Naive B cell (primary cell): ENCODE data around the gene RNF31. TPM values are rescaled to one million over a fixed set of nuclear protein-coding genes. Genes with fewer than 3 reads are reported as not detected.
A peak's percentile ranks its signal among the peaks of the same experiment; 100 is the strongest.
"Not testable (repeated sequence)": the region's sequence is repeated elsewhere in the genome, so short reads cannot be mapped to it uniquely, and the experiment has no call there.

Source experiments
- ATAC-seq, 2 donors: fragments of 150-1000 bp; cut with Tn5 transposase; 2 replicates each; pipeline ENCODE4 v1.10.0; 2021; ENCODE audit warnings: low read depth in 2 of 2, mild to moderate bottlenecking in 2 of 2, moderate library complexity in 2 of 2
- DNase-seq: peaks from one replicate; pipeline ENCODE4 v3.0.0; 2022
- H3K27ac Mint-ChIP-seq, 6 donors: one replicate each; pipeline ENCODE4 v1.8.0; 2020 to 2022; ENCODE audit warnings: mild to moderate bottlenecking in 6 of 6, mixed read lengths in 6 of 6, moderate library complexity in 5 of 6, inconsistent platforms in 2 of 6
- H3K27me3 Mint-ChIP-seq, 3 donors: one replicate each; pipeline ENCODE4 v1.8.0; 2021 to 2022; ENCODE audit warnings: mixed read lengths in 3 of 3, mild to moderate bottlenecking in 1 of 3
- H3K36me3 Mint-ChIP-seq, 2 donors: one replicate each; pipeline ENCODE4 v1.8.0; 2020 to 2022; ENCODE audit warnings: mixed read lengths in 2 of 2, inconsistent platforms in 1 of 2, mild to moderate bottlenecking in 1 of 2
- H3K4me1 Mint-ChIP-seq, 3 donors: one replicate each; pipeline ENCODE4 v1.8.0; 2020 to 2022; ENCODE audit warnings: mixed read lengths in 3 of 3, inconsistent platforms in 1 of 3, mild to moderate bottlenecking in 1 of 3, moderate library complexity in 1 of 3
- H3K4me3 Mint-ChIP-seq, 8 donors: one replicate each; pipeline ENCODE4 v1.8.0; 2020 to 2022; ENCODE audit warnings: mild to moderate bottlenecking in 8 of 8, mixed read lengths in 8 of 8, moderate library complexity in 8 of 8, inconsistent platforms in 2 of 8
- H3K9me3 Mint-ChIP-seq, 7 donors: one replicate each; pipeline ENCODE4 v1.8.0; 2020 to 2022; ENCODE audit warnings: mixed read lengths in 7 of 7, mild to moderate bottlenecking in 5 of 7, inconsistent platforms in 2 of 7, moderate library complexity in 1 of 7
- polyA plus RNA-seq, 6 donors: library from polyadenylated mRNA; unstranded; fragments of 300-500 nt; fragmentation: Illumina TruSeq; gene quantifications; one replicate each; pipeline ENCODE4 v1.2.3, GENCODE V29; 2021; ENCODE audit warnings: low read depth in 6 of 6

Gene RNF31
- 10 to 100 TPM; 21.0 to 47.2 (median 32.1) TPM for polyA plus RNA-seq

DNA sequence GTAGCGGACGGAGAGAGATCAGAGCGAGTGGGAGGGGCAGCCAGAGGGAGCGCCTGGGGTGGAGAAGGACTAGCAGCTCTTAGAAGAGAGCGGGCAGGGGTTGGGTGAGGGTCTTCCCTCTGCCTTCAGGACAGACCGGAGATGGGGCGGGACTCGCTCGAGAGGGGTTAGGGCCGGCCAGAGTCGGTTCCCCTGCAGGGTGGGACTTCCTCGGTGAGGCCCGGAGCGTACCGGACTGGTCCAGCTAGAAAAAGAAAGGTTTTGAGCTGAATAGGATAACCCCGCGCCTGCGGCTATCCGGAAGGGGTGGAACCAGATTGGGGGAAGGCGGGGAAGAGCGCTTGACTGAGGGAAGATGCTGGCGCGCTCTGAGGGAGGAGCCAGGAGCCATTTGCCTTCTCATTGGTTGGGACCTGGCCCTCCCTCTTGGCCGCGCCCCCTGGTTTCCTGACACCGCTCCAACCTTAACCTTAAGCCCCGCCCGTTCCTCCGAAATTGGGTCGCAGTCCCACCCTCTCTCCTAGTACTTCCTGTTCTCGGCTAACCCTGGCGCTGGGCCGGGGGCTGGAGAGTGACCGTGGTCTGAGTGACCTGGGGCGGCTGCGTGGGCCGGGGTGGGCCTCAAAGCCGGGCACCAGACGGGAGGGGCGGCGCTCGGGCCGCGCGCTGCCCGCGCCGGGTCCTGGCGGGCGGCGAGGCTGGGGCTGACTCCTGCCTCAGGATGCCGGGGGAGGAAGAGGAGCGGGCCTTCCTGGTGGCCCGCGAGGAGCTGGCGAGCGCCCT lies at the start of gene RNF31:
TSS of gene RNF31 (plus strand) at position 521 of the 783 bp plus-strand sequence. CDS start at position 722, 201 bp downstream.
- peak within 1 kb of the TSS; percentile 86 to 99 (median 96) for H3K27ac Mint-ChIP-seq
- DNase-seq (peak; percentile 97), ATAC-seq (peak; percentile 81 to 84)
- no peaks in the 10 kb centered on the region for H3K9me3 Mint-ChIP-seq
- peaks cover 7 to 15% of the 10 kb centered on the region in 2 donors for H3K36me3 Mint-ChIP-seq
- H3K4me1 Mint-ChIP-seq = peaks cover 46 to 58% (median 53%) of the 10 kb centered on the region in 3 donors
- no peaks in the 10 kb centered on the region for H3K27me3 Mint-ChIP-seq
- H3K4me3 Mint-ChIP-seq = peak within 1 kb of the TSS; percentile 89 to 100 (median 99)

GRCh38 chr14:24098229-24098926 lies 48.9 kb upstream of the RNF31 start:
- DNase-seq = no peak
- Mint-ChIP-seq H3K4me1 (peaks cover 24 to 35% (median 32%) of the 10 kb centered on the region in 3 donors), H3K36me3 (peaks cover 0 to 22% of the 10 kb centered on the region in 2 donors), H3K27me3 (no peaks in the 10 kb centered on the region), H3K9me3 (no peaks in the 10 kb centered on the region), H3K27ac (peak overlapping the region in 2 of 6 donors; percentile 65 to 78), H3K4me3 (peak overlapping the region in 1 of 8 donors; percentile 61)
- no peak for ATAC-seq

- no peak for ATAC-seq
- Mint-ChIP-seq H3K9me3 (no peaks in the 10 kb centered on the region), H3K27me3 (no peaks in the 10 kb centered on the region), H3K27ac (no peak overlapping the region), H3K36me3 (peaks cover 6 to 29% of the 10 kb centered on the region in 2 donors), H3K4me3 (peak overlapping the region in 2 of 8 donors; percentile 56 to 61), H3K4me1 (peaks cover 20 to 31% (median 27%) of the 10 kb centered on the region in 3 donors)
- no peak for DNase-seq
Measured at GRCh38 chr14:24098927-24099813, 48.1 kb upstream of the RNF31 start.

- Mint-ChIP-seq H3K4me1 (peaks cover 14 to 21% (median 20%) of the 10 kb centered on the region in 3 donors), H3K27ac (peak overlapping the region in 1 of 6 donors; percentile 30), H3K27me3 (no peaks in the 10 kb centered on the region), H3K4me3 (no peak overlapping the region), H3K9me3 (peaks cover 0 to 2% (median 0%) of the 10 kb centered on the region in 7 donors), H3K36me3 (peaks cover 14 to 31% of the 10 kb centered on the region in 2 donors)
- ATAC-seq (no peak), DNase-seq (no peak)
Measured at GRCh38 chr14:24100197-24100981, 46.9 kb upstream of the RNF31 start.

DNA sequence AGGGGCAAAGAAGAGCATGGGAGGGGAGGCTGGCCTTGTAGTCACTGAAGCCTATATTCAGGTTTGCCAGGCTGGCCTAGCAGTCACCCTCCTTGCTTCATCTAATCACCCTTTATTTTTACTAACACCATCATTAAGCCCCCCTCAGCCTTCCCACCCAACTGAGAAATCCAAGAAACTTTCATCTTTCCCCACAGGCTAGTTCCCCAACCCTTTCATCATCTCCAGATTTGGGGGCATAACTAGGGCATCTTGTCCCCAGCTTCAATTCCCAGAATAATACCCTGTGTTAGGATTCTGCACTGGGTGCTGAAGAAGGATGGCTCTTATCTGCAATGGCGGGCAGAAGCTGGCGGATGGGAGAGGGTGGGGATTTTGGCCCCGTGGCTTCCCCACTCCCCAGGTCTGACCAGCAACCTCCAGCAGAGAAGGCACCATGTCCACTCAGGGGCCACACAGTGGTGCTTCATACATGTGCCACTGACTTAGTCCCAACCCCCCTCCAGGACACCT lies 46.3 kb upstream of the RNF31 start:
- Mint-ChIP-seq H3K27me3 (no peaks in the 10 kb centered on the region), H3K4me1 (peaks cover 10 to 15% (median 14%) of the 10 kb centered on the region in 3 donors), H3K4me3 (peak overlapping the region in 1 of 8 donors; percentile 29), H3K9me3 (peaks cover 0 to 2% (median 0%) of the 10 kb centered on the region in 7 donors), H3K36me3 (peaks cover 14 to 31% of the 10 kb centered on the region in 2 donors), H3K27ac (peak overlapping the region in 1 of 6 donors; percentile 47)
- DNase-seq (no peak), ATAC-seq (no peak)

- Mint-ChIP-seq H3K9me3 (peaks cover 0 to 2% (median 0%) of the 10 kb centered on the region in 7 donors), H3K27ac (peak overlapping the region in 2 of 6 donors; percentile 7 to 78), H3K4me1 (peaks cover 4 to 6% (median 6%) of the 10 kb centered on the region in 3 donors), H3K27me3 (no peaks in the 10 kb centered on the region), H3K36me3 (peaks cover 14 to 31% of the 10 kb centered on the region in 2 donors), H3K4me3 (no peak overlapping the region)
- ATAC-seq = no peak
- no peak for DNase-seq
Measured at GRCh38 chr14:24102357-24103048, 44.8 kb upstream of the RNF31 start.

DNA sequence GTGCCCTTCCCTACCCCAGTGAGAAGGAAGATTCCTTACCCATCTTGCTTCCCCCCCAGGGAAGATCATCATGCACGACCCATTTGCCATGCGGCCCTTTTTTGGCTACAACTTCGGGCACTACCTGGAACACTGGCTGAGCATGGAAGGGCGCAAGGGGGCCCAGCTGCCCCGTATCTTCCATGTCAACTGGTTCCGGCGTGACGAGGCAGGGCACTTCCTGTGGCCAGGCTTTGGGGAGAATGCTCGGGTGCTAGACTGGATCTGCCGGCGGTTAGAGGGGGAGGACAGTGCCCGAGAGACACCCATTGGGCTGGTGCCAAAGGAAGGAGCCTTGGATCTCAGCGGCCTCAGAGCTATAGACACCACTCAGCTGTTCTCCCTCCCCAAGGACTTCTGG lies 43.8 kb upstream of the RNF31 start:
- Mint-ChIP-seq H3K36me3 (peaks cover 14 to 31% of the 10 kb centered on the region in 2 donors), H3K27ac (peak overlapping the region in 2 of 6 donors; percentile 33 to 47), H3K4me1 (peaks cover 4 to 9% (median 8%) of the 10 kb centered on the region in 3 donors), H3K27me3 (no peaks in the 10 kb centered on the region), H3K9me3 (peaks cover 0 to 2% (median 0%) of the 10 kb centered on the region in 7 donors), H3K4me3 (no peak overlapping the region)
- no peak for DNase-seq
- no peak for ATAC-seq

DNA sequence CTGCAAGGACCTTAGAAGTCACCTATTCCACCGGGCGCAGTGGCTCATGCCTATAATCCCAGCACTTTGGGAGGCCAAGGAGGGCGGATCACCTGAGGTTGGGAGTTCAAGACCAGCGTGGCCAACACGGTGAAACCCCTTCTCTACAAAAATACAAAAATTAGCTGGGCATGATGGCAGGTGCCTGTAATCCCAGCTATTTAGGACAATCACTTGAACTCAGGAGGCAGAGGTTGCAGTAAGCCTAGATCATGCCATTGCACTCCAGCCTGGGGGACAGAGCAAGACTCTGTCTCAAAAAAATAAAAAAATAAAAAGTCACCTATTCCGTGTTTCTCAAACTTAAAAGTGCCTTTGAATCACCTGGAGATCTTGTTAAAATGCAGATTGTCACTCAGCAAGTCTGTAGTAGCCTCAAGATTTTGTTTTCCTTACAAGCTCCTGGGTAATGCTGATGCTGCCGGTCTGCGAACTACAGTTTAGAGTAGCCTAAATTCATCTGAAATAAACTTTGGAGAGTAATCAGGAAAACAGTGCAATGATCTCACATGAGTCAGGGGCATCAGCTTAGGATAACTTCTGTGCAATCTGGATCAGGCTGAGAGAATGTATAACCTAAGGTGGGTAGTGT lies 41.6 kb upstream of the RNF31 start:
- H3K27me3 Mint-ChIP-seq, DNase-seq, H3K4me3 Mint-ChIP-seq, H3K9me3 Mint-ChIP-seq, ATAC-seq: not testable (repeated sequence)
- peaks cover 10 to 14% (median 10%) of the 10 kb centered on the region in 3 donors for H3K4me1 Mint-ChIP-seq
- H3K27ac Mint-ChIP-seq = peak overlapping the region in 2 of 6 donors; percentile 12 to 78
- peaks cover 14 to 23% of the 10 kb centered on the region in 2 donors for H3K36me3 Mint-ChIP-seq

DNA sequence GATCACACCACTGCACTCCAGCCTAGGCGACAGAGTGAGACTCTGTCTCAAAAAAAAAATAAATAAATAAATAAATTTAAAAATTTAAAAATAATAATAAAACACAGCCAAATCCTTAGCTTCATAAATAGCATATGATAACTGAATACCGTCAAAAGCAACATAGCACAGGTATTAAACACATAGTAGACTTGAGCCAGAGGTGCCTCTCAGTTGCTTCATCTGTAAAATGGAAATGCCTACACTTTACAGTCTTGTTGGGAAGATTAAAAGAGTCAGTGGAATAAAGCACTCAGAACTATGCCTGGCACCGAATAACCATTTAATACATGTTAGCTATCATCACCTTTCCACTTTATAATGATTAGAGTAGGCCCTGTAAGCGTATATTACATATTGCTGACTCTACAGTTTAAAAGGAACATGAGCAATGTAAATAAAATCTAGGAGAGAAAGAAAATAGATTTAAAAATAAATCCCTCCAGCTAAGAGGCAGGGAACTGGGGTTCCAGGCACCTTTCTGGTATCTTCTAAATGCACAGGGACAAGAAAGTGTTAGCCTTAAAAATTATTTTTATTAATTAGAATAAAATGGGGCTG lies 40.5 kb upstream of the RNF31 start:
- ATAC-seq = no peak
- Mint-ChIP-seq H3K27me3 (no peaks in the 10 kb centered on the region), H3K9me3 (peaks cover 0 to 2% (median 0%) of the 10 kb centered on the region in 7 donors), H3K36me3 (peaks cover 14 to 23% of the 10 kb centered on the region in 2 donors), H3K27ac (no peak overlapping the region), H3K4me3 (no peak overlapping the region), H3K4me1 (peaks cover 10 to 14% (median 10%) of the 10 kb centered on the region in 3 donors)
- no peak for DNase-seq

GRCh38 chr14:24108336-24108874 lies 38.9 kb upstream of the RNF31 start:
- H3K4me3 Mint-ChIP-seq = peak overlapping the region in 3 of 8 donors; percentile 56 to 72 (median 57)
- ATAC-seq (no peak), DNase-seq (no peak)
- H3K9me3 Mint-ChIP-seq = peaks cover 0 to 2% (median 0%) of the 10 kb centered on the region in 7 donors
- peaks cover 14% of the 10 kb centered on the region in 2 donors for H3K36me3 Mint-ChIP-seq
- H3K27me3 Mint-ChIP-seq = no peaks in the 10 kb centered on the region
- H3K27ac Mint-ChIP-seq = peak overlapping the region; percentile 81 to 94 (median 92)
- peaks cover 7 to 18% (median 10%) of the 10 kb centered on the region in 3 donors for H3K4me1 Mint-ChIP-seq

DNA sequence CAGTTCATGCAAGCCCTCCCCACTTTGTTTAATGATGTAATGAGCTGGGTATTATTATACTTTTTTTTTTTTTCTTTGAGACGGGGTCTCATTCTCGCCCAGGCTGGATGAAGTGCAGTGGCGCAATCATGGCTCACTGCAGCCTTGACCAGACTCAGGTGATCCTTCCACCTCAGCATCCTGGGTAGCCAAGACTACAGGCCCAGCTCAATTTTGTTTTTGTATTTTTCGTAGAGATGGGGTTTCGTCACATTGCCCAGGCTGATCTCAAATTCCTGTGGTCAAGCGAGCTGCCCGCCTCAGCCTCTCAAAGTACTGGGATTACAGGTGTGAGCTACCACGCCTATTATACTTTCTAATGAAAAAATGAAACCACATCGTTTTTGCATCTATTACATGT lies 37.2 kb upstream of the RNF31 start:
- Mint-ChIP-seq H3K4me3 (no peak overlapping the region), H3K27ac (no peak overlapping the region), H3K27me3 (no peaks in the 10 kb centered on the region), H3K9me3 (no peaks in the 10 kb centered on the region), H3K36me3 (peaks cover 0 to 2% of the 10 kb centered on the region in 2 donors), H3K4me1 (peaks cover 8 to 20% (median 13%) of the 10 kb centered on the region in 3 donors)
- no peak for DNase-seq
- no peak for ATAC-seq
